Thyroid gland (tissue), 4 donors: ENCODE measurements around the gene ZNF516.

ENCODE experiments used
- POLR2A ChIP-seq, 2 donors: fragments of 450-650 bp; IDR thresholded peaks; one replicate each; pipeline ENCODE4 v1.6.1; 2017; ENCODE audit warnings: antibody characterized with exemption in 2 of 2, mild to moderate bottlenecking in 2 of 2, moderate library complexity in 1 of 2
- TF ChIP-seq, protein P1 (sequence below), 6 experiments: fragments of 200-600 bp in 3 of 6; fragments of 450-650 bp in 3 of 6; sonication (generic) in 3 of 6; IDR thresholded peaks; one replicate each; pipeline ENCODE4 v1.5.1; 2016 to 2019; ENCODE audit warnings: antibody characterized with exemption in 6 of 6, mild to moderate bottlenecking in 2 of 6, inconsistent platforms in 1 of 6, moderate library complexity in 1 of 6

DNA sequence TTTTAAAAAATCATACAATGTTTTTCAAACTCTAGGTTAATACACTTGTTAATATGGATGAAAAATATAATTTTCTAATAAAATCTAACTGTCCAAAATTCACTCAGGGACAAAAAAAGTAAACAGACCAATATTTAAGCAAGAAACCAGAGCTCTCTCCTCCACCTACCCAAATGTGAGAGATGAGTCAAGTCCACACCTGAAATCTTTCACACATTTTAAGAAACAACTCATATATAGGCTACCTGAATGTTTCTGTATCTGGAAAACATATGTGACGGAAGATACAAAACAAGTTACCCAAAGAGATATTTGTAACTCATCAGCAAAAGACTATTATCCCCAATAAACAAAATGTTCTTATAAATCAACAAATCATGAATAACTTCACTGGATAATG, 20.2 kb downstream of the ZNF516 start:
- TF ChIP-seq, protein P1, sequence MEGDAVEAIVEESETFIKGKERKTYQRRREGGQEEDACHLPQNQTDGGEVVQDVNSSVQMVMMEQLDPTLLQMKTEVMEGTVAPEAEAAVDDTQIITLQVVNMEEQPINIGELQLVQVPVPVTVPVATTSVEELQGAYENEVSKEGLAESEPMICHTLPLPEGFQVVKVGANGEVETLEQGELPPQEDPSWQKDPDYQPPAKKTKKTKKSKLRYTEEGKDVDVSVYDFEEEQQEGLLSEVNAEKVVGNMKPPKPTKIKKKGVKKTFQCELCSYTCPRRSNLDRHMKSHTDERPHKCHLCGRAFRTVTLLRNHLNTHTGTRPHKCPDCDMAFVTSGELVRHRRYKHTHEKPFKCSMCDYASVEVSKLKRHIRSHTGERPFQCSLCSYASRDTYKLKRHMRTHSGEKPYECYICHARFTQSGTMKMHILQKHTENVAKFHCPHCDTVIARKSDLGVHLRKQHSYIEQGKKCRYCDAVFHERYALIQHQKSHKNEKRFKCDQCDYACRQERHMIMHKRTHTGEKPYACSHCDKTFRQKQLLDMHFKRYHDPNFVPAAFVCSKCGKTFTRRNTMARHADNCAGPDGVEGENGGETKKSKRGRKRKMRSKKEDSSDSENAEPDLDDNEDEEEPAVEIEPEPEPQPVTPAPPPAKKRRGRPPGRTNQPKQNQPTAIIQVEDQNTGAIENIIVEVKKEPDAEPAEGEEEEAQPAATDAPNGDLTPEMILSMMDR (IDR thresholded peaks at IDR 0.05) = no peak
- TF ChIP-seq POLR2A (IDR thresholded peaks at IDR 0.05) = no peak
